Measurements from ENCODE around the gene FCHSD2. TPM values are rescaled to one million over a fixed set of nuclear protein-coding genes. Genes with fewer than 3 reads are reported as not detected.

FCHSD2 gene
- total and polyA plus RNA-seq, 2 of the 13 experiments (the other 11 are each of a cell fraction or from before 2014, with no cell fraction given): 20.5 to 24.8 TPM

DNA sequence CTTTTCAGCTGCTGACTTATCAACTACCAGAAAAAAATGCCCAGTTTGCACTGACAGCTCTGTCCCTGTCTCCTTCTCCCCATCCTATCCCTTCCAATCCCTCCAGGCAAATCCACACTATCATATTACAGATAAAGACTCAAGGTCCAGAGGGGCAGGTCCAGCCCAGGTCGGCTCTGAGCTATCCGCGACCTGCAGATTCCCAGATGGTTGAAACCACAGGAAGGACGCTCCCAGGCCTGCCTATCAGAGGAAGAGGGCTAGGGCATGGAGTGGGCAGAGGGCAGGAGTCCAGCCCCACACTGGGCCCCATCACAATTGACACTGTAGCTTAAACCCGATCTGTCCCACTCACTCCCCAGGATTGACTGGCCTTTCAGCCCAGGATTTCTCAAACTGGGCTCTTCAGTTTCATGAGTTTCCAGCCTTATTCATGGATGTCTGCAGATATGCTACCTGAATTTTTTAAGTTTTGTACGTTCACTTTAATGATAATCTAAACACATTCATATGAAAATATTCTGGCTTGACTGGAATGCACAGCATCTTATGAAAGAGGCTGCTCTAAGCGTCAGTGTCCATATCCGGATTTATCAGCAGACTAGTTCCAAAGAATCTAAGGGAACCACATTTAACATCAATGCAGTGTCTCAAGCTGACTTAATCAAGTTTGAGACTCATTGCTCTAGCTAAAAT lies 16.4 kb upstream of the FCHSD2 start (continued):
- TF ChIP-seq EHMT2 (IDR thresholded peaks at IDR 0.05; ENCODE audit: borderline replicate concordance, low read depth, low read length) (no peak), ZNF614 (CRISPR knock-in tag; IDR thresholded peaks at IDR 0.05; ENCODE audit: borderline replicate concordance) (peak; percentile 82), AHR (CRISPR knock-in tag; IDR thresholded peaks at IDR 0.05) (peak; percentile 43; the same call in 1 of the 2 replicates), KLF15 (CRISPR knock-in tag; IDR thresholded peaks at IDR 0.05; ENCODE audit: borderline replicate concordance) (no peak; the same call in 1 of the 2 replicates), PPARG (CRISPR knock-in tag; conservative IDR thresholded peaks at IDR 0.05) (peak; percentile 63; the same call in 1 of the 2 replicates), ZNF644 (CRISPR knock-in tag; IDR thresholded peaks at IDR 0.05; ENCODE audit: low read depth) (peak; percentile 90), YEATS2 (CRISPR knock-in tag; IDR thresholded peaks at IDR 0.05; ENCODE audit: borderline replicate concordance) (peak; percentile 53; the same call in 1 of the 2 replicates), ZFY (CRISPR knock-in tag; IDR thresholded peaks at IDR 0.05) (peak; percentile 77), SKI (IDR thresholded peaks at IDR 0.05; ENCODE audit: partially characterized antibody) (peak; percentile 58), KAT2B (IDR thresholded peaks at IDR 0.05; ENCODE audit: borderline replicate concordance, low read depth, low read length) (no peak), ZNF629 (CRISPR knock-in tag; conservative IDR thresholded peaks at IDR 0.05) (no peak), RFXAP (CRISPR knock-in tag; IDR thresholded peaks at IDR 0.05; ENCODE audit: borderline replicate concordance) (peak; percentile 89), ZNF12 (CRISPR knock-in tag; IDR thresholded peaks at IDR 0.05) (peak; percentile 61), RCOR2 (CRISPR knock-in tag; IDR thresholded peaks at IDR 0.05) (peak; percentile 68; the same call in 1 of the 2 replicates), ONECUT2 (CRISPR knock-in tag; IDR thresholded peaks at IDR 0.05) (no peak)
- TF ChIP-seq, protein P1, sequence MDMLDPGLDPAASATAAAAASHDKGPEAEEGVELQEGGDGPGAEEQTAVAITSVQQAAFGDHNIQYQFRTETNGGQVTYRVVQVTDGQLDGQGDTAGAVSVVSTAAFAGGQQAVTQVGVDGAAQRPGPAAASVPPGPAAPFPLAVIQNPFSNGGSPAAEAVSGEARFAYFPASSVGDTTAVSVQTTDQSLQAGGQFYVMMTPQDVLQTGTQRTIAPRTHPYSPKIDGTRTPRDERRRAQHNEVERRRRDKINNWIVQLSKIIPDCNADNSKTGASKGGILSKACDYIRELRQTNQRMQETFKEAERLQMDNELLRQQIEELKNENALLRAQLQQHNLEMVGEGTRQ (IDR thresholded peaks at IDR 0.05; ENCODE audit: low read depth, low read length): no peak
- TF ChIP-seq, protein P1 (CRISPR knock-in tag; IDR thresholded peaks at IDR 0.05; ENCODE audit: borderline replicate concordance): no peak; the same call in 1 of the 2 replicates
- TF ChIP-seq, protein P2, sequence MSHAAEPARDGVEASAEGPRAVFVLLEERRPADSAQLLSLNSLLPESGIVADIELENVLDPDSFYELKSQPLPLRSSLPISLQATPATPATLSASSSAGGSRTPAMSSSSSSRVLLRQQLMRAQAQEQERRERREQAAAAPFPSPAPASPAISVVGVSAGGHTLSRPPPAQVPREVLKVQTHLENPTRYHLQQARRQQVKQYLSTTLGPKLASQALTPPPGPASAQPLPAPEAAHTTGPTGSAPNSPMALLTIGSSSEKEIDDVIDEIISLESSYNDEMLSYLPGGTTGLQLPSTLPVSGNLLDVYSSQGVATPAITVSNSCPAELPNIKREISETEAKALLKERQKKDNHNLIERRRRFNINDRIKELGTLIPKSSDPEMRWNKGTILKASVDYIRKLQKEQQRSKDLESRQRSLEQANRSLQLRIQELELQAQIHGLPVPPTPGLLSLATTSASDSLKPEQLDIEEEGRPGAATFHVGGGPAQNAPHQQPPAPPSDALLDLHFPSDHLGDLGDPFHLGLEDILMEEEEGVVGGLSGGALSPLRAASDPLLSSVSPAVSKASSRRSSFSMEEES (CRISPR knock-in tag; IDR thresholded peaks at IDR 0.05): 0 out of 2 replicates have a peak, but pooled peaks have one; percentile 26
- TF ChIP-seq, protein P3, sequence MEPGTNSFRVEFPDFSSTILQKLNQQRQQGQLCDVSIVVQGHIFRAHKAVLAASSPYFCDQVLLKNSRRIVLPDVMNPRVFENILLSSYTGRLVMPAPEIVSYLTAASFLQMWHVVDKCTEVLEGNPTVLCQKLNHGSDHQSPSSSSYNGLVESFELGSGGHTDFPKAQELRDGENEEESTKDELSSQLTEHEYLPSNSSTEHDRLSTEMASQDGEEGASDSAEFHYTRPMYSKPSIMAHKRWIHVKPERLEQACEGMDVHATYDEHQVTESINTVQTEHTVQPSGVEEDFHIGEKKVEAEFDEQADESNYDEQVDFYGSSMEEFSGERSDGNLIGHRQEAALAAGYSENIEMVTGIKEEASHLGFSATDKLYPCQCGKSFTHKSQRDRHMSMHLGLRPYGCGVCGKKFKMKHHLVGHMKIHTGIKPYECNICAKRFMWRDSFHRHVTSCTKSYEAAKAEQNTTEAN (CRISPR knock-in tag; conservative IDR thresholded peaks at IDR 0.05): peak; percentile 51; the same call in 1 of the 2 replicates
- TF ChIP-seq, protein P4, sequence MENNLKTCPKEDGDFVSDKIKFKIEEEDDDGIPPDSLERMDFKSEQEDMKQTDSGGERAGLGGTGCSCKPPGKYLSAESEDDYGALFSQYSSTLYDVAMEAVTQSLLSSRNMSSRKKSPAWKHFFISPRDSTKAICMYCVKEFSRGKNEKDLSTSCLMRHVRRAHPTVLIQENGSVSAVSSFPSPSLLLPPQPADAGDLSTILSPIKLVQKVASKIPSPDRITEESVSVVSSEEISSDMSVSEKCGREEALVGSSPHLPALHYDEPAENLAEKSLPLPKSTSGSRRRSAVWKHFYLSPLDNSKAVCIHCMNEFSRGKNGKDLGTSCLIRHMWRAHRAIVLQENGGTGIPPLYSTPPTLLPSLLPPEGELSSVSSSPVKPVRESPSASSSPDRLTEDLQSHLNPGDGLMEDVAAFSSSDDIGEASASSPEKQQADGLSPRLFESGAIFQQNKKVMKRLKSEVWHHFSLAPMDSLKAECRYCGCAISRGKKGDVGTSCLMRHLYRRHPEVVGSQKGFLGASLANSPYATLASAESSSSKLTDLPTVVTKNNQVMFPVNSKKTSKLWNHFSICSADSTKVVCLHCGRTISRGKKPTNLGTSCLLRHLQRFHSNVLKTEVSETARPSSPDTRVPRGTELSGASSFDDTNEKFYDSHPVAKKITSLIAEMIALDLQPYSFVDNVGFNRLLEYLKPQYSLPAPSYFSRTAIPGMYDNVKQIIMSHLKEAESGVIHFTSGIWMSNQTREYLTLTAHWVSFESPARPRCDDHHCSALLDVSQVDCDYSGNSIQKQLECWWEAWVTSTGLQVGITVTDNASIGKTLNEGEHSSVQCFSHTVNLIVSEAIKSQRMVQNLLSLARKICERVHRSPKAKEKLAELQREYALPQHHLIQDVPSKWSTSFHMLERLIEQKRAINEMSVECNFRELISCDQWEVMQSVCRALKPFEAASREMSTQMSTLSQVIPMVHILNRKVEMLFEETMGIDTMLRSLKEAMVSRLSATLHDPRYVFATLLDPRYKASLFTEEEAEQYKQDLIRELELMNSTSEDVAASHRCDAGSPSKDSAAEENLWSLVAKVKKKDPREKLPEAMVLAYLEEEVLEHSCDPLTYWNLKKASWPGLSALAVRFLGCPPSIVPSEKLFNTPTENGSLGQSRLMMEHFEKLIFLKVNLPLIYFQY (CRISPR knock-in tag; IDR thresholded peaks at IDR 0.05; ENCODE audit: borderline replicate concordance): peak; percentile 93; the same call in 1 of the 2 replicates
